ENCODE data around the gene RGS10.
"Not testable (repeated sequence)": the region's sequence is repeated elsewhere in the genome, so short reads cannot be mapped to it uniquely, and the experiment has no call there.

RGS10 gene

DNA sequence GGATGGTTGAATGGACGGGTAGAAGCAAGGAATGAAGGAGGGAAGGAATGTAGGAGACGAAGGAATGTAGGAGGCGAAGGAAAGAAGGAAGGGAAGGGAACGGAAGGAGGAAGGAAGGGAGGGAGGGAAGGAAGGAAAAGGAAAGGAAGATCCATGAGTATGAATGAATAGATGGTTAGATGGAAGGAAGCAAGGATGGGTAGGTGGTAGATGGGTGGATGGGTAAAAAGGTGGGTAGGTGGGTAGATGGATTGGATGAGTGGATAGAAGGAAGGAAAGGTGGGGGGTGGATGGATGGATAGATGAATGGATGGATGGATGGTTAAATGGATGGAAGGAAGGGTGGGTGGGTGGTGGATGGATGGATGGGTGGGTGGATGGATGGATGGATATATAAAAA, 77.4 kb downstream of the RGS10 start:
- no peak for DNase-seq

DNA sequence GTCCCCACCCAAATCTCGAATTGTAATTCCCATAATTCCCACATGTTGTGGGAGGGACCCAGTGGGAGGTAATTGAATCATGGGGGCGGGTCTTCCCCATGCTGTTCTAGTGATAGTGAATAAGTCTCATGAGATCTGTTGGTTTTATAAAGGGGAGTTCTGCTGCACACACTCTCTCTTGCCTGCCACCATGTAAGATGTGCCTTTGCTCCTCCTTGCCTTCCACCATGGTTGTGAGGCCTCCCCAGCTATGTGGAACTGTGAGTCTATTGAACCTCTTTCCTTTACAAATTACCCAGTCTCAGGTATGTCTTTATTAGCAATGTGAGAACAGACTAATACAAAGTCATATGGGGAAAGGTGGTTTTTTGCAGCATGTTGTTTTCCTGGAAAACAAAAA, 79.3 kb downstream of the RGS10 start:
- not testable (repeated sequence) for DNase-seq

DNA sequence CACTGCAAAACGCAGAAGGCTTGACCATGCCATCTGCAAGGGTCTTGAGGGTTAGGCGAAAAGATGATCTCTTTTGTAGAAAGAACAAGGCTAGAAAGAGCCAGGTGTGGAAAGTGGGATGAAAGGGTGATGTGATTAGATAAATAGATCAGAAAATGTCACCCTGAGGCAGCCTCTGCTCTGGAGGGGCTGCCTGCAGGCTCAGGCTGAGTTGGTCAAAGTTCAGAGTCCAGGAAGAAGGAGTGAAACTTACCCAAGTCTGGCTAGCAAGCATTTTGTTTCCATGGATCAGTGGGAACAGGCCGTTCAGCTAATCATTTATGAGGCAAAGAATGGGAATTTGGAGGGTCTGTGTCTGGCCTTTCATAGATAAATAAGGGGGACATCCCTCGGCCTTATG, 79.7 kb downstream of the RGS10 start:
- no peak for DNase-seq

DNA sequence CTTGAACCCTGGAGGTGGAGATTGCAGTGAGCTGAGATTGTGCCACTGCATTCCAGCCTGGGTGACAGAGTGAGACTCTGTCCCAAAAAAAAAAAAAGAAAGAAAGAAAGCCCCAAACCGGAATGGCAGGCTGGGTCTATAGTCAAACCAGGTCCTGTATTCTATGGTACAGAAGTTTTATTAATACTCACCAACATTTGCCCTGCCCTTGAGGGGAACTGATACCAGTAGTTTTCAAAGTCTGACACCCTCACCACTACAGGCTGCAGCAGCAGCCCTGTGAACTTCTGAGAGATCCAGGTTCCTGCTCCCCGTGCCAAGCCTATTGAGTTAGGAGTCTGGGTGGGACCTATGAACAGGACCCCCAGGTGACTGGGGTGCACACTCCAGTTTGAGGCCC, 80.6 kb downstream of the RGS10 start:
- no peak for DNase-seq

DNA sequence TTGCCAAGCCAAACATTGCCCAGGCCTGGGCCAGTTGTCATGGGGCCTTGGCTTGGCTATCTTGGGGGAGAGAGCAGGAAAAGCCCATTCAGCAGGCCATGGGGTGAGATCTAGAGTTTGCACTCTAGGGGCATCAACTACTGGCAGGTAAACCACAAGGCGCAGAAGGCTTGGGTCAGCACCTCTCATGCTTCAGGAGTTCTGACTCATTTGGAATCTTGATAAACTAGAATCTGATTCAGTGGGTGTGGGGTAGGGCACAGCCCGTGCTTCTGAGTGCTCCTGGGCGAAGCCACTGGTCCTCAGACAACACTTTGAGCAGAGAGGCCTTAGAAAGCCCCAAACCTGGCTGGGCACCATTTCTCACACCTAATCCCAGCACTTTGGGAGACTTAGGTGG, 81.1 kb downstream of the RGS10 start:
- DNase-seq: no peak

DNA sequence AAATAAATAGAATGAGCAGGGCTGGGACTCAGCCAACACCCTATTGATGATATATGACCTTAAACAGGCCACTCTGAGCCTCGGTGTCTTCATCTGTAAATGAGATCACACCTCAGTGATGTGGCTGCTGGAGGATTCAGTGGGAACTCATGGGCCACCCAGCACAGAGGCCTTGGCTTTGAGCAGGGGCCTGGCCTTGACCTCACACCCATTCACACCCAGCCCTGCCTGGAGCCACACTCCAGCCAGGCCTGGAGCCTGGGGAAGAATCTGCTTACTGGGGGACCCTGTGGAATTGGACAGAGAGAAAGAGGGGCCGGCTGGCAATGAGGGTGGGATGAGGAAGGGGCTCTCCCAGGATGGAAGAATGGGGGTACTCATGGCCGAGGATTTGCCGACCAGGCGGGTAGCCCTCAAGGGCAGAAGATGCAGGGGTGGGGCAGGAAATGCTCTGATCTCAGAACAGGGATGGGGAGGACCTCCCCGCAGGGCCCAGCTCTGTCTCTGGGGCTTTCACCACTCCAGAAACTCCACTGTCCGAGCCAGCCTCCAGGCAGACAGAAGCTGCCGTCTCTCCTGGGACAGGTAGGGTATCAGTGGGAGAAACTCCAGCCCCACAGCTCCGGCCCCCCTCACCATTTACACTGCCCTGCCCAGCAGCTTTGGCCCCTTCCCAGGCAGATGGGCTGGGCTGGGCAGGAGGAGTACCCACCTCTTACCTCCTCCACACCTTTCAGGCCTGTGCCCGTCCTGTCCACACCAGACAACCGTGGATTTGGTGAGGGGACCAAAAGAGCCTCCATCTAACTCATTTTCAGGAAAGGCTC, 81.9 kb downstream of the RGS10 start:
- no peak for DNase-seq

DNA sequence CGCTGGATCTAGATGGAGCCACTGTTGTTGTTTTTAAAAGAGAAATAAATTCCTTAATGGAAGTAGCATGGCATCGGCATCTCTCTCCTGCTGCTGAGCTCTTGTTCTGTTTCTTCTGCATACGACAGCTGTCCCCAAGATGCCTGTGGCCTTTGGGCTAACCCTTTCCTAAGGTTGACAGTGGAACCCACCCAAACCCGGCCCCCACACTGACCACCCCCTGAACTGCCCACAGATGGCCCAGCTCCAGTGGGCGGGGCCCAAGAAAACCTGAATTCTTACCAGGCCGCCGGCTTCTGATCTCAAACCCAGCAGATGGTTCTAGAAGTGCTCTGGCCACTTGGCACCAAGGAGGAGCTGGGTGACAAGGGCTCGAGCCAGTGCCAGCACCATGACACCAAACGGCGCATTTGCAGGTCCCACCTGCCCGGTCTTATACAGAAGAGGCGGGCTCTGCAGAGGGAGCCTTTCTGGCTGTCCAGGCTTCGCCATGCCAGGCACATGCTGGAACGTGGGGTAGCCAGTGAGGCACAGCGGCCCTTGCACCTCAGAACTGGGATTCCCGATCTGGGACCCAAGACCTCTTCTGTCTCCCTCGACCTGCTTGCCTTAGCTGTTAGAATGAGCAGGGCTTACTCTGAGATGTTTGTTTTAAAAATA, 82.7 kb downstream of the RGS10 start:
- DNase-seq: no peak

DNA sequence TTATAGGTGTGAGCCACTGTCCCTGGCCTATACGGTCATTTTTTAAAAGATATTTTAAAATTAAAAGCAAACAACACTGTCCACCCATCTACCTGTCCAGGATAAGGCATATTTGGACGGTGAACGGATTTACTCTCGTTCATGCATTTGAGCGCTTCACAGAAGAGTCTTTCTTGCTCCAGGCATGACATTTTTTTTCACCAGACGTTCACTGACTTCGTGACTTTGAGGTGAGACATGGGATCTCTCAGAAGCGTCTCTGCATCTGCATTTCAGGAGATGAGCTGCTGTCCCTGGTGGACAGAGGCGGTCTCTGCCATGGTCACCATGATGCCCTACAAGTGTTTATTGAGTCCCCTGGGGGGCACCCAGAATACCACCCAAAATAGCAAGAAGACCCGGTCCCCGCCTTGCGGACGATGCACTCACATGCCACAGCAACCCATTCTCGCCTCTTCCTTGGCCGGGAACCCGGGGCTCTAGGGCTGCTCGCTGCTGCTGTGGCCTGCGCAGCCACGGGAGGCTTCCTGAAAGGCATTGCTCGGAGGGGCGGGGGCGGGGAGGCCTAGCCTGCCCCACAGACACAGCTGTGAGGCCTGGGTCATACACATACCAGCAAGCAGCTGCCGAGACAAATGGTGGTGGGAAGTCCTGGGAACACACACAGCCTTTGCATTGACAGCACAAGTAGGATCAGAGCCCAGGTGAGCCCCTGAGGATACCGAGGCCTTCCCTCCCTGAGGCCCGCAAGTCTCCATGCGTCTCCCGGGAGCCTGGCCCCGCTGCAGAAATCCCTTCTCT, 84.4 kb downstream of the RGS10 start:
- DNase-seq: no peak

DNA sequence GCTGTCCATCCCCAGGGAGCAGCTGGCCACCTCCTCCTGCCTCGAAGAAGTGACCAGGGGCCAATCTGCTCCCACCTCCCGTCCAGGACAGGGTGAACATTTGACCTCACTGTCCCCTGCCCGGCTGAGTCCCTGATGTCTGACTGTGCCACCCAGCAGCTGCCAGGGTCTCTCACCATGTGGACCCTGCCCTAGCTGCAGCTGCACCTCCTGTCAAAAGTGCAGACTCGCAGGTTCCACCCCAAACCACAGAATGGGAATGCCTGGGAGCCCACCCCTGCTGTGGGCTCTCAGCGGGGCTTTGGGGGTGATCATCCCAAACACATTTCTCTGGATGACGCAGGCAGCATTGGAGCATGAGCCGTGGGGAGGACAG, 86.1 kb downstream of the RGS10 start:
- no peak for DNase-seq

DNA sequence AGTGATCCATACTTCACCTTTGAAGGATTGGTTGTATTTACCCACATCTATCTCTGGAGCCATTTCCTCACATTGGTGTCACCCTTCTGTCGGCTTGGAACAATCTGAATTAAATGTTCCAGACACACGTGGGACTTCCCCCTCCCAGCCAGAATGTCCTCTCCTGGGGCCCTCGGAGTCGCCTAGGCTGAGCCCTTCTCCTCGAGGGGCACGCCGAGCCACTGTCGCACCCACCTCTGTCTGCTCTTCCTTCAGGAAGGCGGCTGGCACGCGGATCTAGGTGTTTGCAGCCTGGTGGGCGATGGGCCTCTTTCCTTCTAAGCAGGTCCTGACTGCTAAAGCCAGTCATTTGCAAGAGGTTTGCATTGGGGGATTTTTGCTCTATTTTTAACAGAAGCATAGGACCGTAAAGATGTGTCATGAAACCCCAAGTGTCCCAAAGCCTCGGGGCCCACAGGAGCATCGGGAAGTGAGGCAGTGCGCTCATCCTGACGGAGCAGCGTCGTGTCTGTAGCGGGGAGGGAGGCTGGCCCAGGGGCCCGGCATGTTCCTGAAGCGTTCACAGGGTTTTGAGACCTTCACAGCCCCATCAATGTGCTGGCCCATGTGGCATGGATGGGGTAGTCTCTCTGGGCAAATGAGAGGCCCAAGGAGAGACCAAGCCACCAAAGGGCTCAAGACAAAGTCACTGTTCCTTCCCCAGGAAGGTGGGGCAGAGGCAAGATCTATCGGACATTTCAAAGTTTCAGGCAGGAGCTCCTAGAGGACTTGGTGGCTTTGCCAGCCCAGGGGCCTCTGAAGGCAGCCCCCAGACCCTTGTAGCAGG, 86.7 kb downstream of the RGS10 start:
- no peak for DNase-seq

DNA sequence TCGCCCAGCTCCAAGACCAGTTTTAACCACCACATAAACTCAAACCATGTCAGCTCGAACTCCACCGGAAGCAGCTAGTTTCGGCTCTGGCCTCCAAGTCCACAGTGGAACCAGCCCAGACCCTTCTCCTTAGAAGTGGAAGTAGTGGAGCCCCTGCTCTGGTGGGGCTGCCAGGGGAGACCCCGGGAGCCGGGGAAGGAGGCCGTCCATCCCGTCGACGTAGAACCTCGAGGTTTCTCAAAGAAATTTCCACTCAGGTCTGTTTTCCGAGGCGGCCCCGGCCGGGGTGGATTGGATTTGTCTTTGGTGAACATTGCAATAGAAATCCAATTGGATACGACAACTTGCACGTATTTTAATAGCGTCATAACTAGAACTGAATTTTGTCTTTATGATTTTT, 87.5 kb downstream of the RGS10 start:
- DNase-seq: no peak

DNA sequence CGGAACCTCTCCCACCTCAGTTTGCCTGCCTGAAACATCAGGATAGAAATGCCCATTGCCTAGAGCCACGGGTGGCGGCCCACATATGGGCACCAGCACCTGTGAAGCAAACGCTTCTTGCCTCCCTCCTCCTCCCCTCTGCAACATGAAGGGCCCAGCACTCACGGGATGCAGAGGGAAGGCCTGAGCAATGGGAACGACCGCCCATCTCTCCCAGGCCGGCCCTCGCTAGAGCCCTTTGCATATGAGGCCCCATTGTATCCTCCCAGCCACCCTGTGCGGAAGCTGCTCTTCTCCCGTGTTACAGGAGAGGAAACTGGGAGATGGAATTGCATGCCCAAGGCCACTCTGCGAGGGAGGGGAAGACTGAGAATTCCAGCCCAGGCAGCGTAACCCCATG, 88.2 kb downstream of the RGS10 start:
- no peak for DNase-seq

DNA sequence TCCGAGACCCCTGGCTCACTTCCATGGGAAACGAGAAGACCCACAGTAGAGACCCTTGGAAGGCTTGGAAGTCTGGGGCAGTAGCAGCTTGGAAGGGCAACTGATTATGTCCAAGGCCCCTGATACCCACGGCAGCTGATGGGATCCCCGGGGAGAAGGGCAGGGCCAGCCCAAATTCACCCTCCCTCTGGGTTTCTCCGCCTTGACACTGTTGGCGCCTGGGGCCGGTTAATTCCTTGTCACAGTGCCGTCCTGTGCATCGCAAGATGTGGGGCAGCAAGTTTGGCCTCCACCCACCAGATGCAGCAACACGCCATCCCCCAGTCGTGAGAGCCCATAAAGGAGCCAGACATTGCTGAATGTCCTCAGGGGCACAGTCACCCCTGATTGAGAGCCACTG, 89.2 kb downstream of the RGS10 start:
- no peak for DNase-seq

DNA sequence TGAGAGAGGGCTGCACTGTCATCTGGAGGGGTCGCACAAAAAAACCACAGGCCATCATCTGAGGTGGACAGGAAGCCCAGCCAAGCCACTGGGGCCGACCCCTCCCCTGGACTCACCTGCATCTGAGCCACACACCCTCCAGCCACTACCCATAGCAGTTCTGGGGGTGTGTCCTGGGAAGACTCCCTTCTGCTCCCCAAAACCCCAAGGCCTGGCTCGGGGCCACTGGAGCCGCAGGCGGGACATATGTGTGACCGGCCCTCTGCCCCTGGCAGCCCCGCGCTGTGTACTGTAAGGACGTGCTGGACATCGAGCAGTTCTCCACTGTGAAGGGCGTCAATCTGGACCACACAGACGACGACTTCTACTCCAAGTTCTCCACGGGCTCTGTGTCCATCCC, 90.1 kb downstream of the RGS10 start:
- no peak for DNase-seq

DNA sequence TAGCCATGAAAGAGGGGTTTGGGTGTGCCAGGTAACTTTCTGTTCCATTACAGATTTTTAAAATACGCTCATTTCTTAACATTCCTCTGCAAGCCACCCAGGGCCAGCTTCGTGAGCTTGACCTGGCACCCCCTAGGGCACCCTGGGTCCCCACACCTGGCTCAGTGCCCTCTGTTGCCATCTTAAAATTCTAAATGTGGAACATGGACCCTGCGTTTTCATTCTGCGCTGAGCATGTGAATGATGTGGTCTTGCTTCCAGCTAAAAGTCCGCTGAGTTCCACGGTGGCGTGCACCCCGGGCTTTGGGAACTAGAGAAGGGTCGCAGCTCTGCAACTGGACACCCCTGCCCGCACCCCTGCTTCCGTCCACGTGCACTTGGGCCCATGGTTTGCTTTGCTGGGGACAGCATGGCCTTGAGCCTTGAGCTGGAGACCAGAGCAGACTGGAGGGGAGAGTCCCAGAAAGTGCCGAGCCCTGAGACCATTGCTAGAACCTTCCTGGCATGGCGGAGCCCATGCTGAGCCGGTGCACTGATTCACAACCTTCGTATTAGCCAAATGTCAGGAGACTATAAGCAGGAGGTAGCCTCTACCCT, 91.1 kb downstream of the RGS10 start:
- DNase-seq: no peak

DNA sequence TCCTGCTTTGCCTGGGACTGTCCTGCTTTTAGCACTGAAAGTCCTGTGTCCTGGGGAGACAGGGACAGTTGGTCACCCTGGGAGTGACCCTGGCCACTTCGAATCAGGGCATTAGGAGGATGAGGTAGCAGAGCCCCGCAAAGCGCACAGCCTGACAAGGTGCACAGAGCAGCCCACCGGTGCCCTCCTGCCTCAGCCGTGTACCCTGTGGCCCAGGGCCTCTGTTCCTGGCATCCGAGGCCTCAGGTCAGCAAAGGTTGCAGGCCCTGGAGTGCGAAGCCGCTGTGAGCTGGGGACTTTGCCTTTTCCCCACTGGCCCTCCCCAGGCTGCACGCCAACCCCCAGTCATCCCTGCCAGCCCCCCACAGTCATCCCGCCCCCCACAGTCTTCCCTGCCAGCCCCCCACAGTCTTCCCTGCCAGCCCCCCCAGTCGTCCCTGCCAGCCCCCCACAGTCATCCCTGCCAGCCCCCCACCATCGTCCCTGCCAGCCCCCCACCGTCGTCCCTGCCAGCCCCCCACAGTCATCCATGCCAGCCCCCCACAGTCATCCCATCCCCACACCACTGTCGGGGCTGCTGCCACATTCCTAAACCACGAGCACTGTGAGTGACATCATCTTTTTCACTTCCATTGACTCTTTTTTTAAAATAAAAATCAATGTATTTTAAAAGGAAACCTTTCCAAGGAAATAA, 91.8 kb downstream of the RGS10 start:
- DNase-seq: no peak

All from CD4-positive, alpha-beta T cell treated with Interleukin-12 subunit alpha and Interleukin-12 subunit beta, for 1 hour (primary cell).